ENCODE results near the gene MOB3B. TPM values are rescaled to one million over a fixed set of nuclear protein-coding genes. Genes with fewer than 3 reads are reported as not detected.

The MOB3B gene
- polyA plus RNA-seq, 1 of the 3 experiments (the other 2 are of a cell fraction) = 0.90 TPM

DNA sequence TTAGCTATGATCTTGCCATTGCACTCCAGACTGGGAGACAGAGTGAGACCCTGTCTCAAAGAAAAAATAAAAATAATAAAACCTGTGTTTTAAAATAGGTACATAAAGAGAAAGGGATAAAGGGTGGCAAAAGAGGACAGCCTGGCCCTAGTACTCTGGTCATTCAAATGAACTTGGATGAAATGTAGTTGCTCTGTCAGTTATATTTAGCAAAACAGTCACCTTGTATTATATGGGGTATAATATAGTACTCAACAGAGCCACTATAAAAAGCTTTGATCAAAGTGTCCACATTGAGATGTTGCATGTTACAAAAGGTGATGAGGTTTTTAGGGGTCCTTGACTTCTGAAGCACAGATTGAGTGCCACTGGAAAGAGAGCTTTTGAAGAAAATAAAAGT lies 171.6 kb downstream of the MOB3B start:
- TF ChIP-seq MEF2A (IDR thresholded peaks at IDR 0.05; ENCODE audit: borderline replicate concordance, low read depth) = no peak
- TF ChIP-seq, protein P1, sequence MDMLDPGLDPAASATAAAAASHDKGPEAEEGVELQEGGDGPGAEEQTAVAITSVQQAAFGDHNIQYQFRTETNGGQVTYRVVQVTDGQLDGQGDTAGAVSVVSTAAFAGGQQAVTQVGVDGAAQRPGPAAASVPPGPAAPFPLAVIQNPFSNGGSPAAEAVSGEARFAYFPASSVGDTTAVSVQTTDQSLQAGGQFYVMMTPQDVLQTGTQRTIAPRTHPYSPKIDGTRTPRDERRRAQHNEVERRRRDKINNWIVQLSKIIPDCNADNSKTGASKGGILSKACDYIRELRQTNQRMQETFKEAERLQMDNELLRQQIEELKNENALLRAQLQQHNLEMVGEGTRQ (IDR thresholded peaks at IDR 0.05; ENCODE audit: borderline replicate concordance, low read depth, low read length) = no peak
- no peak for TF ChIP-seq FOXJ3 (CRISPR knock-in tag; IDR thresholded peaks at IDR 0.05)
- TF ChIP-seq, protein P2, sequence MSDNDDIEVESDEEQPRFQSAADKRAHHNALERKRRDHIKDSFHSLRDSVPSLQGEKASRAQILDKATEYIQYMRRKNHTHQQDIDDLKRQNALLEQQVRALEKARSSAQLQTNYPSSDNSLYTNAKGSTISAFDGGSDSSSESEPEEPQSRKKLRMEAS (IDR thresholded peaks at IDR 0.05; ENCODE audit: low read depth) = no peak
- TF ChIP-seq YY1 (IDR thresholded peaks at IDR 0.05; ENCODE audit: low read depth) = no peak
- no peak for TF ChIP-seq RAD21 (IDR thresholded peaks at IDR 0.05; ENCODE audit: low read length)
- no peak for TF ChIP-seq CHD2 (IDR thresholded peaks at IDR 0.05; ENCODE audit: low read length, partially characterized antibody)
- no peak for TF ChIP-seq NFIC (IDR thresholded peaks at IDR 0.05; ENCODE audit: borderline replicate concordance)
- TF ChIP-seq, protein P3, sequence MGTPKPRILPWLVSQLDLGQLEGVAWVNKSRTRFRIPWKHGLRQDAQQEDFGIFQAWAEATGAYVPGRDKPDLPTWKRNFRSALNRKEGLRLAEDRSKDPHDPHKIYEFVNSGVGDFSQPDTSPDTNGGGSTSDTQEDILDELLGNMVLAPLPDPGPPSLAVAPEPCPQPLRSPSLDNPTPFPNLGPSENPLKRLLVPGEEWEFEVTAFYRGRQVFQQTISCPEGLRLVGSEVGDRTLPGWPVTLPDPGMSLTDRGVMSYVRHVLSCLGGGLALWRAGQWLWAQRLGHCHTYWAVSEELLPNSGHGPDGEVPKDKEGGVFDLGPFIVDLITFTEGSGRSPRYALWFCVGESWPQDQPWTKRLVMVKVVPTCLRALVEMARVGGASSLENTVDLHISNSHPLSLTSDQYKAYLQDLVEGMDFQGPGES (IDR thresholded peaks at IDR 0.05; ENCODE audit: low read depth, low read length) = no peak
- TF ChIP-seq, protein P4, sequence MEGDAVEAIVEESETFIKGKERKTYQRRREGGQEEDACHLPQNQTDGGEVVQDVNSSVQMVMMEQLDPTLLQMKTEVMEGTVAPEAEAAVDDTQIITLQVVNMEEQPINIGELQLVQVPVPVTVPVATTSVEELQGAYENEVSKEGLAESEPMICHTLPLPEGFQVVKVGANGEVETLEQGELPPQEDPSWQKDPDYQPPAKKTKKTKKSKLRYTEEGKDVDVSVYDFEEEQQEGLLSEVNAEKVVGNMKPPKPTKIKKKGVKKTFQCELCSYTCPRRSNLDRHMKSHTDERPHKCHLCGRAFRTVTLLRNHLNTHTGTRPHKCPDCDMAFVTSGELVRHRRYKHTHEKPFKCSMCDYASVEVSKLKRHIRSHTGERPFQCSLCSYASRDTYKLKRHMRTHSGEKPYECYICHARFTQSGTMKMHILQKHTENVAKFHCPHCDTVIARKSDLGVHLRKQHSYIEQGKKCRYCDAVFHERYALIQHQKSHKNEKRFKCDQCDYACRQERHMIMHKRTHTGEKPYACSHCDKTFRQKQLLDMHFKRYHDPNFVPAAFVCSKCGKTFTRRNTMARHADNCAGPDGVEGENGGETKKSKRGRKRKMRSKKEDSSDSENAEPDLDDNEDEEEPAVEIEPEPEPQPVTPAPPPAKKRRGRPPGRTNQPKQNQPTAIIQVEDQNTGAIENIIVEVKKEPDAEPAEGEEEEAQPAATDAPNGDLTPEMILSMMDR (IDR thresholded peaks at IDR 0.05) = no peak
- TF ChIP-seq, protein P5, sequence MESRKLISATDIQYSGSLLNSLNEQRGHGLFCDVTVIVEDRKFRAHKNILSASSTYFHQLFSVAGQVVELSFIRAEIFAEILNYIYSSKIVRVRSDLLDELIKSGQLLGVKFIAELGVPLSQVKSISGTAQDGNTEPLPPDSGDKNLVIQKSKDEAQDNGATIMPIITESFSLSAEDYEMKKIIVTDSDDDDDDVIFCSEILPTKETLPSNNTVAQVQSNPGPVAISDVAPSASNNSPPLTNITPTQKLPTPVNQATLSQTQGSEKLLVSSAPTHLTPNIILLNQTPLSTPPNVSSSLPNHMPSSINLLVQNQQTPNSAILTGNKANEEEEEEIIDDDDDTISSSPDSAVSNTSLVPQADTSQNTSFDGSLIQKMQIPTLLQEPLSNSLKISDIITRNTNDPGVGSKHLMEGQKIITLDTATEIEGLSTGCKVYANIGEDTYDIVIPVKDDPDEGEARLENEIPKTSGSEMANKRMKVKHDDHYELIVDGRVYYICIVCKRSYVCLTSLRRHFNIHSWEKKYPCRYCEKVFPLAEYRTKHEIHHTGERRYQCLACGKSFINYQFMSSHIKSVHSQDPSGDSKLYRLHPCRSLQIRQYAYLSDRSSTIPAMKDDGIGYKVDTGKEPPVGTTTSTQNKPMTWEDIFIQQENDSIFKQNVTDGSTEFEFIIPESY (IDR thresholded peaks at IDR 0.05; ENCODE audit: borderline replicate concordance, low read depth) = no peak
- TF ChIP-seq, protein P6, sequence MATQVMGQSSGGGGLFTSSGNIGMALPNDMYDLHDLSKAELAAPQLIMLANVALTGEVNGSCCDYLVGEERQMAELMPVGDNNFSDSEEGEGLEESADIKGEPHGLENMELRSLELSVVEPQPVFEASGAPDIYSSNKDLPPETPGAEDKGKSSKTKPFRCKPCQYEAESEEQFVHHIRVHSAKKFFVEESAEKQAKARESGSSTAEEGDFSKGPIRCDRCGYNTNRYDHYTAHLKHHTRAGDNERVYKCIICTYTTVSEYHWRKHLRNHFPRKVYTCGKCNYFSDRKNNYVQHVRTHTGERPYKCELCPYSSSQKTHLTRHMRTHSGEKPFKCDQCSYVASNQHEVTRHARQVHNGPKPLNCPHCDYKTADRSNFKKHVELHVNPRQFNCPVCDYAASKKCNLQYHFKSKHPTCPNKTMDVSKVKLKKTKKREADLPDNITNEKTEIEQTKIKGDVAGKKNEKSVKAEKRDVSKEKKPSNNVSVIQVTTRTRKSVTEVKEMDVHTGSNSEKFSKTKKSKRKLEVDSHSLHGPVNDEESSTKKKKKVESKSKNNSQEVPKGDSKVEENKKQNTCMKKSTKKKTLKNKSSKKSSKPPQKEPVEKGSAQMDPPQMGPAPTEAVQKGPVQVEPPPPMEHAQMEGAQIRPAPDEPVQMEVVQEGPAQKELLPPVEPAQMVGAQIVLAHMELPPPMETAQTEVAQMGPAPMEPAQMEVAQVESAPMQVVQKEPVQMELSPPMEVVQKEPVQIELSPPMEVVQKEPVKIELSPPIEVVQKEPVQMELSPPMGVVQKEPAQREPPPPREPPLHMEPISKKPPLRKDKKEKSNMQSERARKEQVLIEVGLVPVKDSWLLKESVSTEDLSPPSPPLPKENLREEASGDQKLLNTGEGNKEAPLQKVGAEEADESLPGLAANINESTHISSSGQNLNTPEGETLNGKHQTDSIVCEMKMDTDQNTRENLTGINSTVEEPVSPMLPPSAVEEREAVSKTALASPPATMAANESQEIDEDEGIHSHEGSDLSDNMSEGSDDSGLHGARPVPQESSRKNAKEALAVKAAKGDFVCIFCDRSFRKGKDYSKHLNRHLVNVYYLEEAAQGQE (IDR thresholded peaks at IDR 0.05; ENCODE audit: low read depth, low read length) = no peak
- TF ChIP-seq EZH2phosphoT487 (IDR thresholded peaks at IDR 0.05; ENCODE audit: borderline replicate concordance, low read depth) = no peak
- TF ChIP-seq GABPA (IDR thresholded peaks at IDR 0.05; ENCODE audit: low read depth) = no peak
- TF ChIP-seq EP300 (IDR thresholded peaks at IDR 0.05; ENCODE audit: borderline replicate concordance in 1 of 2, low read depth in 1 of 2, low read length in 1 of 2) = no peak
- H3K9me2 ChIP-seq = no peaks in the 10 kb centered on the region
- no peaks in the 10 kb centered on the region for H4K20me1 ChIP-seq (ENCODE audit: insufficient read depth)
- H3K9me3 ChIP-seq = no peaks in the 10 kb centered on the region
- no peaks in the 10 kb centered on the region for H3K36me3 ChIP-seq (replicated peaks in 1 of 2; ENCODE audit: control insufficient read depth in 1 of 2, insufficient read depth in 2 of 2, low read length in 1 of 2)
- POLR2A ChIA-PET = no interaction called here
- H3K27me3 ChIP-seq (ENCODE audit: insufficient read depth) = no peaks in the 10 kb centered on the region
- no peak overlapping the region for H3K4me3 ChIP-seq (ENCODE audit: low read depth in 2 of 2, low read length in 1 of 2)
- DNase-seq = no peak
- H3K79me2 ChIP-seq (ENCODE audit: insufficient read depth) = no peaks in the 10 kb centered on the region
- no peak overlapping the region for H3K27ac ChIP-seq (ENCODE audit: low read depth in 2 of 2, low read length in 1 of 2)
- CTCF ChIA-PET = interaction anchor here (1.4 kb wide), 1 partner anchor 25 kb away, joined by 5 read pairs; no protein-coding TSS in a partner anchor
- no peaks in the 10 kb centered on the region for H3F3A ChIP-seq (replicated peaks; ENCODE audit: insufficient read depth)
- H3K4me1 ChIP-seq (ENCODE audit: control insufficient read depth in 1 of 2, insufficient read depth in 2 of 2, low read depth in 1 of 2, low read length in 1 of 2) = peaks cover 5 to 35% of the 10 kb centered on the region in 2 experiments; a peak in 2 of 4 replicates
- H2AFZ ChIP-seq (ENCODE audit: low read depth) = no peak overlapping the region
- no peak overlapping the region for H3K9ac ChIP-seq
- no peak overlapping the region for H3K4me2 ChIP-seq
